ENCODE measurements around the gene INMT. TPM values are rescaled to one million over a fixed set of nuclear protein-coding genes. Genes with fewer than 3 reads are reported as not detected.

INMT gene
- total and polyA plus RNA-seq, 2 experiments from 2014 or later, result 0.98 to 4.9 TPM

GRCh38 chr7:30706316-30706715 is 45.6 kb upstream of the INMT start:
- H3K9me3 ChIP-seq (ENCODE audit: low read depth), result no peaks in the 10 kb centered on the region
- H3K4me1 ChIP-seq (ENCODE audit: low read depth), result peaks cover 22% of the 10 kb centered on the region
- H3K36me3 ChIP-seq, result no peaks in the 10 kb centered on the region
- no peak overlapping the region for H3K27ac ChIP-seq
- H3K4me3 ChIP-seq, result no peak overlapping the region
- no peaks in the 10 kb centered on the region for H3K27me3 ChIP-seq
- no peak for DNase-seq (ENCODE audit: low read depth in 1 of 2, low spot score in 1 of 2)
- TF ChIP-seq, protein P1, sequence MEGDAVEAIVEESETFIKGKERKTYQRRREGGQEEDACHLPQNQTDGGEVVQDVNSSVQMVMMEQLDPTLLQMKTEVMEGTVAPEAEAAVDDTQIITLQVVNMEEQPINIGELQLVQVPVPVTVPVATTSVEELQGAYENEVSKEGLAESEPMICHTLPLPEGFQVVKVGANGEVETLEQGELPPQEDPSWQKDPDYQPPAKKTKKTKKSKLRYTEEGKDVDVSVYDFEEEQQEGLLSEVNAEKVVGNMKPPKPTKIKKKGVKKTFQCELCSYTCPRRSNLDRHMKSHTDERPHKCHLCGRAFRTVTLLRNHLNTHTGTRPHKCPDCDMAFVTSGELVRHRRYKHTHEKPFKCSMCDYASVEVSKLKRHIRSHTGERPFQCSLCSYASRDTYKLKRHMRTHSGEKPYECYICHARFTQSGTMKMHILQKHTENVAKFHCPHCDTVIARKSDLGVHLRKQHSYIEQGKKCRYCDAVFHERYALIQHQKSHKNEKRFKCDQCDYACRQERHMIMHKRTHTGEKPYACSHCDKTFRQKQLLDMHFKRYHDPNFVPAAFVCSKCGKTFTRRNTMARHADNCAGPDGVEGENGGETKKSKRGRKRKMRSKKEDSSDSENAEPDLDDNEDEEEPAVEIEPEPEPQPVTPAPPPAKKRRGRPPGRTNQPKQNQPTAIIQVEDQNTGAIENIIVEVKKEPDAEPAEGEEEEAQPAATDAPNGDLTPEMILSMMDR (IDR thresholded peaks at IDR 0.05; ENCODE audit: low read depth, low read length), result no peak

DNA sequence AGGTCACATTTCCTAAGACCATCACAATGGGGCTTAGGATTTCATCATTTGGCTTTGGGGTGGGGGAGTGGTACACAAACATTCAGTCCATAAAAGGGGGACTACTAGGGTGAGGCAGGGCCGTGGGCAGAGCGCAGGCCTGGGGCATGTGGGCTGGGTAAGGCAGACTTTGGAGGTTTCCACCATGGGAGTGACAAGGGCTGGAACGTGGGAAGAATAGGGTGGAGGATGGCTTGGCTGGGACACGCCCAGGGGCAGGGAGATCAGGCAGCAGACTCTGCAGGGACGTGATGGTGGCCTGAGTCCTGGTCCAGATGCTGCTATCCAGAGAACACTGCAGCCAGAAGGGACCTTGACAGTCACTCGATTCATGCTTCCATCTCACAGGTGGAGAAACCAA is 45.0 kb upstream of the INMT start:
- Histone ChIP-seq H3K27me3 (no peaks in the 10 kb centered on the region), H3K4me3 (no peak overlapping the region), H3K36me3 (no peaks in the 10 kb centered on the region), H3K27ac (no peak overlapping the region), H3K4me1 (ENCODE audit: low read depth) (peaks cover 22% of the 10 kb centered on the region), H3K9me3 (ENCODE audit: low read depth) (no peaks in the 10 kb centered on the region)
- DNase-seq (ENCODE audit: low read depth in 1 of 2, low spot score in 1 of 2), result no peak
- TF ChIP-seq, protein P1 (IDR thresholded peaks at IDR 0.05; ENCODE audit: low read depth, low read length), result no peak

GRCh38 chr7:30707391-30708357 is 44.3 kb upstream of the INMT start:
- peak in 1 of 2 donors; percentile 62 for DNase-seq (ENCODE audit: low read depth in 1 of 2, low spot score in 1 of 2)
- no peak overlapping the region for H3K4me3 ChIP-seq
- no peaks in the 10 kb centered on the region for H3K27me3 ChIP-seq
- H3K27ac ChIP-seq, result peak overlapping the region; percentile 62
- H3K9me3 ChIP-seq (ENCODE audit: low read depth), result no peaks in the 10 kb centered on the region
- H3K4me1 ChIP-seq (ENCODE audit: low read depth), result peaks cover 22% of the 10 kb centered on the region
- H3K36me3 ChIP-seq, result no peaks in the 10 kb centered on the region
- TF ChIP-seq, protein P1 (IDR thresholded peaks at IDR 0.05; ENCODE audit: low read depth, low read length), result no peak

DNA sequence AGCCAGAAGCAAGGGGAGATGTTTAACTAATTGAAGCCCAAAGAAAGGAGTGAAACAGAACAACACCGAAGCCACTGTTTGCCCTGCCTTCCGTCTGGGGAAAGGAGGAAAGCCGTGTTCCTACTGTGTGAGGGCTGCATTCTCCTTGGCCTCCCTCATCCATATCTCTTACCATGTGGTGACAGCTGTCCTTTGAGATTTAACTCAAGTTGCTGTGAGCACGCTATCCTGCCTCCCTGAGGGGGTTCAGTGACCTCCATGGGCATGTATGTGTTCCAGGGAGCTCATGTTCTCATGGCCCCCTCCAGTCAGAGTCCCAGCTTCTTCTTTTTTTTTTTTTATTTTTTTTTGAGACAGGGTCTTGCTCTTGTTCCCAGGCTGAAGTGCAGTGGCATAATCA is 43.5 kb upstream of the INMT start:
- Histone ChIP-seq H3K4me1 (ENCODE audit: low read depth) (peaks cover 22% of the 10 kb centered on the region), H3K27ac (peak overlapping the region; percentile 62), H3K4me3 (no peak overlapping the region), H3K36me3 (no peaks in the 10 kb centered on the region), H3K27me3 (no peaks in the 10 kb centered on the region), H3K9me3 (ENCODE audit: low read depth) (no peaks in the 10 kb centered on the region)
- DNase-seq (ENCODE audit: low read depth in 1 of 2, low spot score in 1 of 2), result peak in 1 of 2 donors; percentile 38
- TF ChIP-seq, protein P1 (IDR thresholded peaks at IDR 0.05; ENCODE audit: low read depth, low read length), result no peak

DNA sequence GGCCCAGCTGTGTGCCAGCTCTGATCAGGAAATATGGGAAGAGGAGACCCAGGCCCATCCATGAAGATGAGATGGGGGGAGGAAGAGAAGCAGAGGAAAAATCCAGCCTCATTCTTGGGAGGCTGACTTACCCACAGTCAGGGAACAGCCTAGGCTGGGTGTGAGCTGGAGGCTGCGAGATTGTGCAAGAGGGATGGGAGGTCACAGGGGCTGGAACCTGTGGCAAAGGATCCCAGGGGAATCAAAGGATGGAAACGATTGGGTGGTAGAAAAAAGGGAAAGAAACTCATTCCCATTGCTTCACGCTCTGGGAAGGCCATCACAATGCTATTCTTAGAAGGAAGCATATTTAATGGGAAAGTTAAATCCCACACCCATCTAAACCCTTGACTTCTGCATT is 43.0 kb upstream of the INMT start:
- DNase-seq (ENCODE audit: low read depth in 1 of 2, low spot score in 1 of 2), result peak in 1 of 2 donors; percentile 85
- H3K27ac ChIP-seq, result peak overlapping the region; percentile 62
- TF ChIP-seq, protein P1 (IDR thresholded peaks at IDR 0.05; ENCODE audit: low read depth, low read length), result no peak
- no peaks in the 10 kb centered on the region for H3K9me3 ChIP-seq (ENCODE audit: low read depth)
- H3K4me1 ChIP-seq (ENCODE audit: low read depth), result peaks cover 22% of the 10 kb centered on the region
- no peaks in the 10 kb centered on the region for H3K36me3 ChIP-seq
- H3K27me3 ChIP-seq, result no peaks in the 10 kb centered on the region
- H3K4me3 ChIP-seq, result no peak overlapping the region

All from cardiac muscle cell (in vitro differentiated cells and primary cell).